Pancreas (tissue), 8 donors: ENCODE data around the gene TIMM23B. TPM values are rescaled to one million over a fixed set of nuclear protein-coding genes. Genes with fewer than 3 reads are reported as not detected.

ENCODE experiments used
- polyA plus RNA-seq, 2 donors: library from polyadenylated mRNA; stranded (reverse); fragments of 200-250 nt; gene quantifications; one replicate each; pipeline ENCODE4 v1.2.3, GENCODE V29; 2013
- total RNA-seq, 6 donors: library from RNA; stranded (reverse); fragmentation: NEBNext Ultra II Directional in 4 of 6; extraction: Animal tissue kit (Norgen Biotek cat#: 25700) in 4 of 6; gene quantifications; one replicate each; pipeline versions ENCODE4 v1.2.1 to v1.2.4, GENCODE V29; 2021 to 2023
- donor health status: healthy with polysubstance abuse.
- donor health status: DM: no; HTN: no; CAD: no; lungs with moderate emphysema.
- donor health status: DM: no; HTN: no; CAD: no.
- donor health status: Bipolar disorder and iron deficiency.
- donor health status: DM: yes; HTN: yes; CAD: no.
- donor health status: DM: no; HTN: no; CAD: no.
- donor health status: DM: no; HTN: no; CAD: no.
- donor health status: DM: yes; HTN: yes; CAD: no.

Gene TIMM23B
- total and polyA plus RNA-seq, 8 donors, result 7.2 to 13.1 (median 8.7) TPM

Other genes starting within 250 kb of the TIMM23B start
- gene OGDHL, start 179.7 kb upstream of the TIMM23B start, total RNA-seq, result 1 to 10 TPM; 1.7 to 5.5 (median 3.2) TPM
- 10 to 100 TPM in 1 of 2 donors, 1 to 10 TPM in 1; 9.2 to 25.9 TPM for gene OGDHL, start 179.7 kb upstream of the TIMM23B start, polyA plus RNA-seq
- 10 to 100 TPM in 3 of 6 donors, 1 to 10 TPM in 3; 7.1 to 14.9 (median 10.0) TPM for gene PARG, start within 50 bp of the TIMM23B start, total RNA-seq
- gene PARG, start within 50 bp of the TIMM23B start, polyA plus RNA-seq, result 1 to 10 TPM; 3.1 to 6.5 TPM
- gene AGAP6, start 46.4 kb downstream of the TIMM23B start, total RNA-seq, result 1 to 10 TPM; 5.4 to 8.7 (median 6.4) TPM
- gene AGAP6, start 46.4 kb downstream of the TIMM23B start, polyA plus RNA-seq, result 10 to 100 TPM; 37.6 to 44.5 TPM
- 10 to 100 TPM; 11.4 to 31.9 (median 15.0) TPM for gene WASHC2A, start 125.9 kb downstream of the TIMM23B start, total RNA-seq
- gene WASHC2A, start 125.9 kb downstream of the TIMM23B start, polyA plus RNA-seq, result 10 to 100 TPM; 11.4 to 18.1 TPM